ENCODE results near the gene CYP27B1.
"Not testable (repeated sequence)": the region's sequence is repeated elsewhere in the genome, so short reads cannot be mapped to it uniquely, and the experiment has no call there.

Gene CYP27B1

DNA sequence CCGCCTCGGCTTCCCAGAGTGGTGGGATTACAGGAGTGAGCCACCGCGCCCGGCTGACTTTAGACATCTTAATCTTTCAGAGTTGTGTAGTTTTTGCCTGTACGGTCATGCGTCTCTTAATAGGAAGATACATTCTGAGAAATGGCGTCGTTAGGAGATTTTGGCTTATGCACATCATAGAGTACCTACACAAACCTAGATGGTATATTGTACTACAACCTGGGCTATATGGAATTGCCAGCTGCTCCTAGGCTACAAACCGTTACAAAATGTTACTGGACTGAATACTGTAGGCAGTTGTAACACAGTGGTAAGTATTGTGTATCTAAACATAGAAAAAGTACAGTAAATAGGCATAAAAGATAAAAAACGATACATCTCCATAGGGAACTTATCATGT is 17.0 kb upstream of the CYP27B1 start:
- DNase-seq (ENCODE audit: low read depth) = no peak

DNA sequence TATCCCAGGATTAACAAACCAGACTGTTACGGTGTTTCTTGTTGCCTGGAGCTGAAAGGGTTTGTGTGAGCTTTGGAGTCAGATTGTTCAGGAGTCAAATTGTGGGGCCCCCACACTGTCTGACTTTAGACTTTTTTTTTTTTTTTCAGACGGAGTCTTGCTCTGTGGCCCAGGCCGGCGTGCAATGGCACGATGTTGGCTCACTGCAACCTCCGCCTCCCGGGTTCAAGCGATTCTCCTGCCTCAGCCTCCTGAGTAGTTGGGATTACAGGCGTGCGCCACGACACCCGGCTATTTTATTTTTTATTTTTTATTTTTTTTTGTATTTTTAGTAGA is 16.6 kb upstream of the CYP27B1 start:
- DNase-seq (ENCODE audit: low read depth) = no peak

DNA sequence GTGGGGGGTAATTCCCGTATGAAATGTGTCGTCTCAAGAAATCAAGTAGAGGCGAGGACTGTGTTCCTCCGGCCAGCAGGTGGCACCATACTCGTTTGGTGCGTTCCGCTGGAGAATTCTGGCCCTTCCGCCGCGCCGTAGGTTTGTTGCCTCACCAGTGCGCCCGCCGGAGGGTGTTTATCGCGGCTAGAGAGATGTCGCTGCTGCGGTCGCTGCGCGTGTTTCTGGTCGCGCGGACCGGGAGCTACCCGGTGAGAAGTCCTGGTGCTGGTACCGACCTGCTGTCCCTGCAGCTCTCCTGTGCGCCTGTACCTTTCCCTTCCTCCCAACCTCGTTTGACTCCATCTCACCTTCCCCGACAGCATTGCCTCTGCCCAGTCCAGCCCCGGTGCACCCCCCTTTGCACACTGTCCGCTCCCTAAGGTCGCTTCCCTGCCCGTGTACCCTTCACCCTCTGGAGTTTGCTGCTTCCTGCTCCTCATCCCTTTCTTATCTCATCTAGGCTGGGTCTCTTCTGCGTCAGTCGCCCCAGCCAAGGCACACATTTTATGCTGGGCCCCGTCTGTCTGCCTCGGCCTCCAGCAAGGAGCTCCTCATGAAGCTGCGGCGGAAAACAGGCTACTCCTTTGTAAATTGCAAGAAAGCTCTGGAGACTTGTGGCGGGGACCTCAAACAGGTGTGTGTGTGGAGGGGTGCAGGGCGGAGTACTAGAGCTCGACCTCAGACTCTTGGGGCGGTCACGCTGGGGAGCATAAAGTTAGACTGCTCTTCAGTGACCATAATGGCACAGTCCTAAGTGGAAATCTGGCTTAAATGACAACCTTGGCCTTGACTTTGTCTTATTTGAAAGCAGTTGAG is 16.0 kb upstream of the CYP27B1 start, which contains the start of gene TSFM:
TSS of gene TSFM (plus strand) at position 180 of the 858 bp plus-strand sequence. CDS start at position 195, 15 bp downstream.
- DNase-seq (ENCODE audit: low read depth) = peak; percentile 93

DNA sequence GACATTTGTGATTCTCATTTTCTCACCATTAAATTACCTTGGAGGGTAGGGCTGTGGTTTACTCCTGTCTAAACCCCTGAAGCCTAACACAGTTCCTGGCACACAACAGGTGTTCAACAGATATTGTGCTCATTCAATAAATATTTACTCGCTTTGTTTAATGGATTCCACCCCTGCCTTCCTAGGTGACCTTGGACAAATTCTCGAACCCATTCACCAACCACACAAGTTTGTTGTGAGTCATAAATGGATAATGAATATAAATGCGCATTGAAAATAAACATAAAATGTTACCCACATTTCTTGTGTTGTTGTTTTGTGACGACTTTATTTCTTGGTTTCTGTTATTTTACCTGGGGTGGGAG is 15.3 kb upstream of the CYP27B1 start:
- no peak for DNase-seq (ENCODE audit: low read depth)

DNA sequence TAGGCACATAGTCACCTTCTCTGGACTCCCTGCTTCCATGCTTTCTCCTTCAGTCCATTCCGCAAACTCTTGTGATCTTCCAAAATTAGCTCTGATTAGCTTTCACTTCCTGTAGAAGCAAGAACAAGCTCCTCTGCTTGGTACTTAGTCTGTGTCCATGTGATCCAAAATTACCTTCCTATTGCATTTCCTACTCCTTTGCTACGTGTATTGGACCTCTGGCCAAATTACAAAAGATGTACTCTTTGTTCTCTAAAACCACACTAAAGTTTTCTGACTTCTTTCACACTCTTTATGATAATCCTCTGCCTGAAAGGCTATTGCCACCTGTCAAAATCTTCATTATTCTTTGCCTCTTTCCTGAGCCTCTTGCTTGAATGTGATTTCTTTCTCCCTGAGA is 14.9 kb upstream of the CYP27B1 start:
- no peak for DNase-seq (ENCODE audit: low read depth)

DNA sequence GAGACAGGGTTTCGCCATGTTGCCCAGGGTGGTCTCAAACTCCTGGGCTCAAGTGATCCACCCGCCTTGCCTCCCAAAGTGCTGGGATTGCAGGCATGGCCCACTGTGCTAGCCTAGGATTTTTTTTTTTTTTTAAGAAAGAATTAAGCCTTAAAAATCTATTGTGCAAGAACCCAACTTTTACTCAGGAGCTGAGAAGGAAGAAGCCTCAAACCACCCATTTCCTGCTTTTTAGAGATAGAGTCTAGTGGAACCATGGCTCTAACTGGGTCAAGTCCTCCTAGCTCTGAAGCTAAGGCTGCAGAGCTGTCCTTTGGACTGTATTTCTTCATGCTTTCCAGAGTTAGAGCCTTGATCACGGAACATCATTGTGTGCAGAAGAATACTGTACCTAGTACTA is 14.4 kb upstream of the CYP27B1 start:
- no peak for DNase-seq (ENCODE audit: low read depth)

DNA sequence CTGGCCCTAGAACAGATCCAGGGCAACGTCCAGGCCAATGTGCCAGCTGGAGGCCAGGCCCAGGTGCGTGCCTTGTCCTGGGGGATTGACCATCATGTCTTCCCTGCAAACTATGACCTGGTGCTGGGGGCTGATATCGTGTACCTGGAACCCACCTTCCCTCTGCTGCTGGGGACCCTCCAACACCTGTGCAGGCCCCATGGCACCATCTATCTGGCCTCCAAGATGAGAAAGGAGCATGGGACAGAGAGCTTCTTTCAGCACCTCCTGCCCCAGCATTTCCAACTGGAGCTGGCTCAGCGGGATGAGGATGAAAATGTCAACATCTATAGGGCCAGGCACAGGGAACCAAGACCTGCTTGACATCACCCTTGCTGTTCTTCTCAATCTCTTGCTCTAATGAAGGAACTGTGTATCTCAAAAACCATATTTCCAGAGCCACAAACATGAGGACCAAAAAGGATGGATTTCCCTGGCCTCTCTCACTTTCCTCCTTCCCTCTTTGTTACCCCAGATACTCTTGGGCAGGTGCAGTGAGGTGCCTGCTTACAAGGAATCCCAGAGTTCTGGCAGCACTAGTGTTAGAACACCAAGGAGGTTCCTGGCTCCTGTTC is 13.5 kb upstream of the CYP27B1 start:
- DNase-seq (ENCODE audit: low read depth) = no peak

DNA sequence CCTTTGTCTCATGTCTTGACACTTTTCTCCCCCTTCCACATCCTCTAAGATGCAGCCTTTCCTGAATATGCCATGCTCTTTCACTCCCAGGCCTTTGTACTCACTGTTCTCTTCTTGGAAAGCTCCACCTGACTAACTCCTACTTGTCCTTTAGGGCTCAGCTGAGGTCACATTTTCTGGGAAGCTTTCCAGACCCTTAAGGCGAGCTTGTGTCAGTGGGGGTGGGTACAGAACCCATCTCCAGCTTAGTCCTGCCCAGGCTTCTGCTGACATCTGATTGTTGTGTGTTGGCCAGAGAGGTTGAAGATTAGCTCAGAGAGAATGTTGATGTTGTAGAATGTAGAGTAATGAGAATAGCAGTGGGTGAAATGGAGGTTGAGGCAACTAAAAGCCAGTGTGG is 12.9 kb upstream of the CYP27B1 start:
- no peak for DNase-seq (ENCODE audit: low read depth)

DNA sequence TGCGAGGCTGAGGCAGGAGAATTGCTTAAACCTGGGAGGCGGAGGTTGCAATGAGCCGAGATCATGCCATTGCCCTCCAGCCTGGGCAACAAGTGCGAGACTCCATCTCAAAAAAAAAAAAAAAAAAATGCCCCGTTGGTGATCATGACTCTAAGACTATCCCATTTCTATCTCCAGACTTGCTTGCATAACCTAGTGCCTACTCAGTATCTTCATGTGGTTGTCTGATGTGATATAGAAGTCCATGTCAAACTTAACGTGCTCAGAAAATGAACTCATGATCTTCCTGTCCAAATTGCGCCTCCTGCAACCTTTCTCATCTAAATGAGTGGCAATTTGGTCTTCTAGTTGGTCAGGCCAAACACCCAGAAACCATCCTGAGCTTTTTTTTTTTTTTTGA is 11.0 kb upstream of the CYP27B1 start:
- DNase-seq (ENCODE audit: low read depth) = no peak

DNA sequence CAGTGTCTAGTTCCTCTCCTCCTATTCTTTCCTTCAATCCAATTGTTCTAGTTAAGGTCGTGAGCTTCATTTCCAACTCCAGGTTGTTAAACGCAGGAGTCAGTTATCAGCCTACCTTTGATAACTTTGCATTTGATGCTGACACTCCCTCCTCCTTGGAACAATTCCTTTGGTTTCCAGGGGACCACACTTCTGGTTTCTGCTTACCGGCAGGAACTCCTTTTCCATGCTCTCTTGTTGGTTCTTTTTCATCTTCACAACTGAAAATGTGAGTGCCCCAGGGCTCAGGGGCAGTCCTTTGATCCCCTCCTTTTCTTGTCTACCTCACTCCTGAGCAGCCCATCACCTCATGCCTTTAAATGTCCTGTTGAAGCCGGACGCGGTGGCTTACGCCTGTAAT is 10.5 kb upstream of the CYP27B1 start:
- DNase-seq (ENCODE audit: low read depth) = no peak

DNA sequence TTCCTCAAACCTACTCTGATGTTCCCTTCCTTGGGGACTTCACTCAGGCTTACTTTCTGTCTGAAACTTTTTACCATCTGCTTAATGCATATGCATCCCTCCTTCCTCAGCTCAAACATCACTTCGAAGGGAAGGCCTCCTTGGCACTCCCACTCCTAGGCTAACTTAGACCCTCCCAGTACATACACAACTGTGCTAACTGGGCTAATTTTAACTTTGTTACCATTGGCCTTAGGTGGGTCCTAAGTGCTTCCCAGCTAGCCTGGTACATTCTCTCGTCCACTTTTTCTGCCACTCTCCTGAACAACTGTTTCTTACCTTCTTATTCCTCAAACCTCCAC is 9.3 kb upstream of the CYP27B1 start:
- no peak for DNase-seq (ENCODE audit: low read depth)

DNA sequence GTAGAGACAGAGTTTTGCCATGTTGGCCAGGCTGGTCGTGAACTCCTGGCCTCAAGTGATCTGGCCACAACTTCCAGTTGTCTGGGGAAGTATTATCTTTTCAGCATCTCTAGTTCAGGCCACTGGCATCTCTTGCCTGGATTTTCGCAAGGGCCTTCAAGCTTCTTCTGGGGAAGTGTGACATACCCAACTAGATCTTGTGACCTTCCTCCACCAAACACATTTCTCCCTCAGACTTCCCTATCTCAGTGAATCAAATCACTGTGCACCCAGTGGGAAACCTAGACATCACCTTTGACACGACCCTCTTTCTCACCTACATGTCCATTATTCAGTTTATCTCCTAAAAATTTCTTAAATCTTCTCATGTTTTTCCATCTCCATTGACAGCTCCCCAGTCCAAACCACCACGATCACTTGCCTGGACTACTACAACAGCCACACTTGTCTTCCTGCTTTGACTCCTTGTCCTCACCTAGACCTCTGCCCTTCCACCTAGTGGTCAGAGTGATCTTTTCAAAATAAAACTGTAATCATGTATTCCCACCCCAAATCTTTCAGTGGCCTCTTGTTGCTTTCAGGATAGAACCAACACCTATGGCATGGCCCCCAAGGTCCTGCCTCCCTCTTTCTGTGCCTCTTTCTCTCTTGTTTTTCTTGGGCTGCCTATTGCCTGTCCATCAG is 8.8 kb upstream of the CYP27B1 start:
- DNase-seq (ENCODE audit: low read depth) = no peak

DNA sequence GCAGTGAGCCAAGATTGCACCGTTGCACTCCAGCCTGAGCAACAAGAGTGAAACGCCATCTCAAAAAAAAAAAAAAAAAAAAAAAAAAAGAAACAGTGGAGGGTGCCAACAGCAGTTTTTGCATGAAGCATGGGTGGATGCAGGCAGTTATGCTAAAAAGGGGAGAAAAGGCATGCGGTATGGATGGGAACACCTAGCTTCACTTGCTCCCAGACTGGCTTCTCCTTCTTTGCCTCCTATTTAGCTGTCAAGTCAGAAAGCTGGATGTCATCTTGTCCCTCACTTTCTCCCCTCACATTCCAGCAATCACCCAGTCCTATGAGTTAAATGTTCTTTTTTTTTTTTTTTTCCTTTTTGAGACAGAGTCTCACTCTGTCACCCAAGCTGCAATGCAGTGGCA is 8.2 kb upstream of the CYP27B1 start:
- DNase-seq (ENCODE audit: low read depth) = no peak

DNA sequence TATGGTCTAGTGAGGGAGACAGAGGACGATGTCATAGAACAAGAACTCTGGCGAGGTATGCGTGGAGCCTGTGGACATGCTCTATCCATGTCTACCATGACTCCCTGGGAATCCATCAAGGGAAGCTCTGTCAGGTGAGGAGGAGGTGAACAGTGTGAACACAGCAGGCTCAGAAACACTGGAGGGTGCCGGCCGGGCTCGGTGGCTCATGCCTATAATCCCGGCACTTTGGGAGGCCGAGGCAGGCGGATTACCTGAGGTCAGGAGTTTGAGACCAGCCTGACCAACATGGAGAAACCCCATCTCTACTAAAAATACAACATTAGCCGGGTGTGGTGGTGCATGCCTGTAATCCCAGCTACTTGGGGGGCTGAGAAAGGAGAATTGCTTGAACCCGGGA is 7.8 kb upstream of the CYP27B1 start:
- DNase-seq (ENCODE audit: low read depth) = not testable (repeated sequence)

DNA sequence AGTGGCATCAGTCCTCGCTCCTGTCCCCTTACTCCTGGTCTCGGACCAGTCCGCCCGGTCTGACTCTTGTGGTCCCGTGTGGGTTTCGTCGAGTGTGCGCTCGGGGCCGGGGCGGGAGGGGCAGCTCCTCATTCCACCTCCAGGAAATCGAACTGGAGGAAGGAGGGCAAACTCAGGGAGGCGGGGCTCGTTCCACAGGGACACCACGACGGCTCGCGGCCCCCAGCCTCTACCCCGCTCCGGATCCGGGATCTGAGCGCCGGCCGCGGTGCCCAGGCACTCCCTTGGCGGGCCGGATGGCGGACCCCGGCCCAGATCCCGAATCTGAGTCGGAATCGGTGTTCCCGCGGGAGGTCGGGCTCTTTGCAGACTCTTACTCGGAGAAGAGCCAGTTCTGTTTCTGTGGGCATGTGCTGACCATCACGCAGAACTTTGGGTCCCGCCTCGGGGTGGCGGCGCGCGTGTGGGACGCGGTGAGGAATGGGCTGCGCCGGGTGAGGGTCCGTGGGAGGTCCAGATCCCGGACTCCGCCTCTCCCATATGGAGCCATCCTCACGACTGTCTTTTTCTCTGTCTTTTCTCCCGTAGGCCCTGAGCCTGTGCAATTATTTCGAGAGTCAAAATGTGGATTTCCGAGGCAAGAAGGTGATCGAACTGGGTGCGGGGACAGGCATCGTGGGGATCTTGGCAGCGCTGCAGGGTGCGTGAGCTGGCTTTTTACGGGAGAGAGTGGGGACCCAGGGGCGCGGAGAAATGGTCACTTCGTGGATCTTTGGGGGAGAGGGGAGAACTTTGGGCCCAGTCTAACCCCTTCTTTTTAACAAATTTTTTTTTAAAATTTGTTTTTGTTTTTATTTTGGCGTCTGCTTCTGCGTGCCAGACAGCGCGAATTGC is 5.8 kb upstream of the CYP27B1 start, which contains the start of gene EEF1AKMT3:
TSS of gene EEF1AKMT3 (plus strand) at position 186 of the 894 bp plus-strand sequence. CDS start at position 297, 111 bp downstream.
- no peak for DNase-seq (ENCODE audit: low read depth)

DNA sequence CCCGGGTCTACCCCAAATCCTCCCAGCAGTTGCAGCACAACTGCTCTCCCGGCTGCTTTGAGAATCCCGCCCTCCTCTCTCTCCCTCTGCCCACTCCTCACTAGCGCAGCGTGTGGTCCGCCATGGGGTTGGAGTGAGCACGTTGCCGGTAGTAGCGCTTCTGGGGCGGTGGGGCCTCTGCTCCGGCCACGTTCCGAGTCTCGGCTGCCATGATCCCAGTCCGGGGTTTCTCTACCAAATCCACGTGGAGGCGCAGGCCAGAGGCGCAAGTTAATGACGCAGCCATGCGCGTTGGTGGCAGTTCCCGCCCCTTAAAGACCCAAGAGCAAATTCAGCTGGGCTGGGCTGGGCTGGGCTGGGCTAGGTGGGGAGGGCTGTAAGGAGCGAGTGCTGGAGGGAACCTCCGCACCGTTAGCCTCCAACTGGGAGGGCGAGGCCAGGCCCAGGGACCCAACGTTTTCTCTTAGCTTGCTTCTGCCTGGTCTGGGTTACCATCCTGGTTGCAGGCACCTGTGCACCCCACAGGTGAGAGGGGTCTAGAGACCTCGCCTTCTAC is 5.1 kb upstream of the CYP27B1 start, which contains the start of gene METTL1:
TSS of gene METTL1 (minus strand) at position 233 of the 556 bp plus-strand sequence. CDS start at position 211, 22 bp downstream.
- peak; percentile 91 for DNase-seq (ENCODE audit: low read depth)

DNA sequence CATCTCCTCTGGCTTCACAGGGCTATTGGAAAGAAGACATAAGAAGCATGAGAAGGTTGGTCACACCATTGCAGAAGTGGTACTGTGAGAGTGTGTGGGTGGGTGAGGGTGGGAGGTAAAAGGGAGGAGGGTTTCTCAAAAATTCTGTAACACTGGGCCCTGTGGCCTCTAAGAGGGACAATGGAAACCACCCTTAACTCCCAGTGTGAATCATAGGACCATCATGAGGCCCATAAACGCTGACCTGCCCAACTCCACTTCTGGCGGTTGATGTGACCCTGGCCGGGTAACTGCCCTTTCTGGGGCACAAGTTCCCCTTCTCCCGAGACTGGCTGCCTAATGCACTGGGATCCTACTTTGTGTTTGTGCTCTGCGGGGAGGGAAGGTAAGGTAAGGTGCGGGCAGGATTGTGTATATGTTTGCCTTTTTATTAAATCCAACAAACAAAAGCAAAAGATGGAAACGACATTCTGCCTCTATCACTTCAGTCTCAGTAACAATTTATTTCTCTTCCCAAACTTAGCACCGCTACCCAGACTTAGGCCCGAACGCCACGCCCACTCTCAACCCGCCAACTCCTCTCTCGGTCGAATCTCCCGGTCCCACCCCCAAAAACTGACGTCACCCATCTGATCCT is 4.5 kb upstream of the CYP27B1 start:
- DNase-seq (ENCODE audit: low read depth) = peak; percentile 90

DNA sequence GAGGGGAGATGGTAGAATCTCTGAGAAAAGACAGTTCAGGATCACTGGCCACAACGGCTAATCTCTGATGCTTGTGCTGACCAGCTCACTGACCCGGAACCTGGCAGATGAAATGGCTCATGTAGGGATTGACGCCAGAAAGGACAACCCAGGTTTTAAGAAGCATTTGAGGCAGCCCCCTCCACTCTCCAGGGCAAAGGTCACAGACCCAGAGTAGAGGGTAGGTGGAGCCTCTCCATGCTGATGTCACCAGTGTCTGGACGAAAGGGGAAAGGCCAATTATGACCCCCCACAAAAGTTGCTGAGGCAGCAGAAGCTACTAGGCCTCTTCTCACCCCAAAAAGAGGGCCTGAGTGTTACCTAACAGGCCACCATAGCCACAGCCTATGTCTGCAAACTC is 3.9 kb upstream of the CYP27B1 start:
- DNase-seq (ENCODE audit: low read depth) = no peak

DNA sequence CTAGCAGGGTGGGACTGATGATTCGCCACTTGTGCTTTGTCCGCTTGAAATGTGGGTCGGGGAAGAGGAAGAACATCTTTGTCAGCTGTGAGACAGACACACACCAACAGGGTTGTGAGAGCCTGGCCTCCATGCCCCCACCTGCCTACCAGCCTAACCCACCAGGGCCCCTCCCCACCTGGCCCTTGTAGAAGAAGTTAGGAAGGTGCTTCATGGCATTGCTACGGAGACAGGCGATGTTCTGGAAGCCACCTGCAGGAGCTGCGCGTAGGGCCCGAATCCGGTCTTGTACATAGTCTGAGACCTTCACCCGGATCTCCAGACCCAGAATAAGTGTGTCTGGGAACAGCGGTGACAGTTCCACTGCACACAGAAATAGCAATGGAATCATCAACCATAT is 2.7 kb upstream of the CYP27B1 start:
- DNase-seq (ENCODE audit: low read depth) = no peak

DNA sequence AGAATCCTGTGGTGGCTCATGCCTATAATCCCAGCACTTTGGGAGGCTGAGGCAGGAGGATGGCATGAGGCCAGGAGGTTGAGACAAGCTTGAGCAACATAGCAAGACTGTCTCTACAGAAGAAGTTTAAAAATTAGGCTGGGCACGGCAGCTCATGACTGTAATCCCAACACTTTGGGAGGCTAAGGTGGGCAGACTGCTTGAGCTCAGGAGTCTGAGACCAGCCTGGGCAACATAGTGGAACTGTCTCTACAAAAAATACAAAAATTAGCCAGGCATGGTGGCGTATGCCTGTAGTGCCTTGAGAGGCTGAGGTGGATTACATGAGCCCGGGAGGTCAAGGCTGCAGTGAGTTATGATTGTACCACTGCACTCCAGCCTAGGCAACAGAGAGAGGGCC is 998 bp upstream of the CYP27B1 start:
- DNase-seq (ENCODE audit: low read depth) = no peak

DNA sequence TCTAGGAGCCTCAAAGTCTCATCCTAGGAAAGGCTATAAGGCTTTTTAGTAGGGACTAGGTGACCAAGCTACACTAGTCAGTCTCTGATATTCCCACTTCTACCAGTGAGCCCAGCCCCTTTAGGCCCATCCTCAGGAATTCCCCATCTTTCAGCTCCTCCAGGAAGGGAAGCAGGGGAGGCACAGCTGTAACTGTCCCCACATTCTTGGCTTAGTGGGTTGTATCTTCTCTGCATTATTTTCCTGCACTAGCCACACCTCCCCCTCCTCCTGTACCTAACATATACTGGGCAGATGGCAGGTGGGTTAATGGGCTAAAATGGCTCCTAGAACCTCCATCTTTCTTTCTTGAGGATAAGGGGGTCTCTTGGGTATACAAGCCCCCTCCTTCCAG is 424 bp upstream of the CYP27B1 start:
- no peak for DNase-seq (ENCODE audit: low read depth)
